Uterus (tissue), 4 donors: Measurements from ENCODE around the gene SLC27A1. TPM values are rescaled to one million over a fixed set of nuclear protein-coding genes. Genes with fewer than 3 reads are reported as not detected.
A peak's percentile ranks its signal among the peaks of the same experiment; 100 is the strongest.
"Not testable (repeated sequence)": the region's sequence is repeated elsewhere in the genome, so short reads cannot be mapped to it uniquely, and the experiment has no call there.

Experiments used
- DNase-seq, 2 donors: peaks; one replicate each; pipeline ENCODE4 v3.0.0-alpha.2; 2019 to 2020
- H3K27ac ChIP-seq, 2 donors: fragments of 200-600 bp; sonication (generic); 1 replicate in 1 of 2; 2 replicates in 1 of 2; pipeline ENCODE4 v1.5.1; 2016 to 2018
- H3K27me3 ChIP-seq, 2 donors: fragments of 200-600 bp; sonication (generic); one replicate each; pipeline ENCODE4 v1.5.1; 2018 to 2019; ENCODE audit warnings: control low read depth in 1 of 2
- H3K36me3 ChIP-seq, 2 donors: fragments of 200-600 bp; sonication (generic); one replicate each; pipeline ENCODE4 v1.5.1; 2019; ENCODE audit warnings: control low read depth in 1 of 2
- H3K4me1 ChIP-seq, 2 donors: fragments of 200-600 bp; sonication (generic); one replicate each; pipeline ENCODE4 v1.5.1; 2018 to 2019; ENCODE audit warnings: control low read depth in 1 of 2
- H3K4me3 ChIP-seq, 2 donors: fragments of 200-600 bp; sonication (generic); 1 replicate in 1 of 2; 2 replicates in 1 of 2; pipeline ENCODE4 v1.5.1; 2018 to 2019; ENCODE audit warnings: mild to moderate bottlenecking in 1 of 2
- H3K9me3 ChIP-seq, 2 donors: fragments of 200-600 bp; sonication (generic); one replicate each; pipeline ENCODE4 v1.5.1; 2019; ENCODE audit warnings: control low read depth in 1 of 2
- CTCF ChIP-seq, 4 experiments: fragments of 200-600 bp in 2 of 4; fragments of 450-650 bp in 2 of 4; sonication (generic) in 2 of 4; IDR thresholded peaks; one replicate each; pipeline ENCODE4 v1.5.1; 2016 to 2019; ENCODE audit warnings: antibody characterized with exemption in 4 of 4, mild to moderate bottlenecking in 2 of 4, moderate library complexity in 1 of 4
- POLR2A ChIP-seq, 2 donors: fragments of 450-650 bp; IDR thresholded peaks; one replicate each; pipeline ENCODE4 v1.6.1; 2016; ENCODE audit warnings: antibody characterized with exemption in 2 of 2, mild to moderate bottlenecking in 1 of 2, moderate library complexity in 1 of 2
- intact Hi-C: fragments of 100-400 bp; cut with DNase I; formaldehyde crosslinking; loops from one replicate; pipeline ENCODE4 v1.15.1; 2023; ENCODE audit warnings: low total_unique reads
- total RNA-seq, 4 donors: library from RNA; depleted of rRNA in 3 of 4; stranded (reverse); fragments of >200 nt in 3 of 4; gene quantifications; one replicate each; pipeline versions ENCODE4 v1.1.0 to v1.2.4, GENCODE V29; 2014 to 2023
- donor health status: DM: yes; HTN: yes; CAD: no.

Gene SLC27A1
- total RNA-seq, 4 donors from 2014 or later, result 7.1 to 36.5 (median 26.9) TPM

GRCh38 chr19:17512574-17512939 is 42.2 kb downstream of the SLC27A1 start:
- peaks cover 0 to 5% of the 10 kb centered on the region in 2 donors for H3K4me1 ChIP-seq
- no peak for TF ChIP-seq POLR2A (IDR thresholded peaks at IDR 0.05)
- no peak for TF ChIP-seq CTCF (IDR thresholded peaks at IDR 0.05)
- no peak for DNase-seq

GRCh38 chr19:17515408-17516149 is 45.3 kb downstream of the SLC27A1 start:
- Histone ChIP-seq H3K9me3 (peaks cover 0 to 12% of the 10 kb centered on the region in 2 donors), H3K27ac (no peak overlapping the region), H3K27me3 (no peaks in the 10 kb centered on the region), H3K36me3 (no peaks in the 10 kb centered on the region), H3K4me3 (no peak overlapping the region), H3K4me1 (no peaks in the 10 kb centered on the region)
- TF ChIP-seq POLR2A (IDR thresholded peaks at IDR 0.05) (no peak), CTCF (IDR thresholded peaks at IDR 0.05) (no peak)
- intact Hi-C loops, result no loop called here
- DNase-seq, result no peak

More at GRCh38 chr19:17512574-17512939, 42.2 kb downstream of the SLC27A1 start:
- Histone ChIP-seq H3K27me3 (no peaks in the 10 kb centered on the region), H3K27ac (peak overlapping the region; percentile 93 to 97), H3K9me3 (peaks cover 0 to 3% of the 10 kb centered on the region in 2 donors), H3K36me3 (no peaks in the 10 kb centered on the region), H3K4me3 (peak overlapping the region; percentile 81 to 84)
- intact Hi-C loops, result no loop called here

- Histone ChIP-seq H3K4me1 (no peaks in the 10 kb centered on the region), H3K4me3 (no peak overlapping the region), H3K27ac (no peak overlapping the region), H3K36me3 (no peaks in the 10 kb centered on the region), H3K9me3 (peaks cover 0 to 12% of the 10 kb centered on the region in 2 donors), H3K27me3 (no peaks in the 10 kb centered on the region)
- no peak for TF ChIP-seq CTCF (IDR thresholded peaks at IDR 0.05)
- no peak for DNase-seq
- intact Hi-C loops, result no loop called here
Observed at GRCh38 chr19:17517898-17518297, 47.6 kb downstream of the SLC27A1 start.

GRCh38 chr19:17518654-17519053 is 48.3 kb downstream of the SLC27A1 start:
- H3K4me3 ChIP-seq, intact Hi-C loops, H3K36me3 ChIP-seq, H3K4me1 ChIP-seq, H3K27me3 ChIP-seq, DNase-seq, H3K27ac ChIP-seq: not testable (repeated sequence)
- H3K9me3 ChIP-seq, result peaks cover 0 to 12% of the 10 kb centered on the region in 2 donors

GRCh38 chr19:17519967-17520366 is 49.6 kb downstream of the SLC27A1 start:
- H3K9me3 ChIP-seq, result peaks cover 0 to 12% of the 10 kb centered on the region in 2 donors
- H3K27ac ChIP-seq, result no peak overlapping the region
- no peaks in the 10 kb centered on the region for H3K27me3 ChIP-seq
- no peak for DNase-seq
- H3K4me3 ChIP-seq, result no peak overlapping the region
- intact Hi-C loops, result no loop called here
- no peak for TF ChIP-seq POLR2A (IDR thresholded peaks at IDR 0.05)
- TF ChIP-seq CTCF (IDR thresholded peaks at IDR 0.05), result no peak
- H3K4me1 ChIP-seq, result no peaks in the 10 kb centered on the region
- no peaks in the 10 kb centered on the region for H3K36me3 ChIP-seq
